Activated CD4-positive, alpha-beta T cell treated with anti-CD3 and anti-CD28 coated beads for 48 hours (primary cell): ENCODE data around the gene HIC2.
"Not testable (repeated sequence)": the region's sequence is repeated elsewhere in the genome, so short reads cannot be mapped to it uniquely, and the experiment has no call there.

Source experiments
- DNase-seq: peaks from one replicate; pipeline ENCODE4 v3.0.0-alpha.2; 2020

HIC2 gene, protein sequence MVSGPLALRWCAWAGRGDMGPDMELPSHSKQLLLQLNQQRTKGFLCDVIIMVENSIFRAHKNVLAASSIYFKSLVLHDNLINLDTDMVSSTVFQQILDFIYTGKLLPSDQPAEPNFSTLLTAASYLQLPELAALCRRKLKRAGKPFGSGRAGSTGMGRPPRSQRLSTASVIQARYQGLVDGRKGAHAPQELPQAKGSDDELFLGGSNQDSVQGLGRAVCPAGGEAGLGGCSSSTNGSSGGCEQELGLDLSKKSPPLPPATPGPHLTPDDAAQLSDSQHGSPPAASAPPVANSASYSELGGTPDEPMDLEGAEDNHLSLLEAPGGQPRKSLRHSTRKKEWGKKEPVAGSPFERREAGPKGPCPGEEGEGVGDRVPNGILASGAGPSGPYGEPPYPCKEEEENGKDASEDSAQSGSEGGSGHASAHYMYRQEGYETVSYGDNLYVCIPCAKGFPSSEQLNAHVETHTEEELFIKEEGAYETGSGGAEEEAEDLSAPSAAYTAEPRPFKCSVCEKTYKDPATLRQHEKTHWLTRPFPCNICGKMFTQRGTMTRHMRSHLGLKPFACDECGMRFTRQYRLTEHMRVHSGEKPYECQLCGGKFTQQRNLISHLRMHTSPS

DNA sequence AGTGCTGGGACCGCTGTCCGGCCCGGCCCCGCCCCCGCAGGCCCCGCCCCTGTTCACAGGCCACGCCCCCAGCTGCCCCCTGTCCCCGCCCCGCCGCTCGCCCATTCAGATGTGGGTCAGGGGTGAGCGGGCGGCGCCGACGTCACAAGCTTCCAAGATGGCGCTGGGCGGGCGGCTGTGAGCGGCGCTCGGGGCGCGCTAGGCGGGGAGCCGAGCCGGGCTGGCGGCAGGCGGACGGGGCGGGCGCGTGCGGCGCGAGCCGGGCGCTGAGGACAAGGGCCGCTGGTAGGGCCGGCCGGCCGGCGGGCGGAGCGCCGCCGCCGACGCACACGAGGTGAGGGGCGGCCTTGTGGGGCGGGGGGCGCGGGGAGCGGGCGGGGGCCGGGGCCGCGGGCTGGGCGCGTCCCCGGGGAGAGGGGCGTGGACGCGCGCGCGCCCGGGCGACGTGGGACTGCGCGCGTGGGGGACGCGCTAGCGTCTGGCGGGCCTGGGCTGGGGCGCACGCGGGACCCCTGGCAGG, at the start of gene HIC2:
Gene HIC2, plus strand, starts transcription at position 145 of the 520 bp plus-strand sequence. CDS start 25,461 bp downstream, outside the sequence.
- DNase-seq = not testable (repeated sequence)

DNA sequence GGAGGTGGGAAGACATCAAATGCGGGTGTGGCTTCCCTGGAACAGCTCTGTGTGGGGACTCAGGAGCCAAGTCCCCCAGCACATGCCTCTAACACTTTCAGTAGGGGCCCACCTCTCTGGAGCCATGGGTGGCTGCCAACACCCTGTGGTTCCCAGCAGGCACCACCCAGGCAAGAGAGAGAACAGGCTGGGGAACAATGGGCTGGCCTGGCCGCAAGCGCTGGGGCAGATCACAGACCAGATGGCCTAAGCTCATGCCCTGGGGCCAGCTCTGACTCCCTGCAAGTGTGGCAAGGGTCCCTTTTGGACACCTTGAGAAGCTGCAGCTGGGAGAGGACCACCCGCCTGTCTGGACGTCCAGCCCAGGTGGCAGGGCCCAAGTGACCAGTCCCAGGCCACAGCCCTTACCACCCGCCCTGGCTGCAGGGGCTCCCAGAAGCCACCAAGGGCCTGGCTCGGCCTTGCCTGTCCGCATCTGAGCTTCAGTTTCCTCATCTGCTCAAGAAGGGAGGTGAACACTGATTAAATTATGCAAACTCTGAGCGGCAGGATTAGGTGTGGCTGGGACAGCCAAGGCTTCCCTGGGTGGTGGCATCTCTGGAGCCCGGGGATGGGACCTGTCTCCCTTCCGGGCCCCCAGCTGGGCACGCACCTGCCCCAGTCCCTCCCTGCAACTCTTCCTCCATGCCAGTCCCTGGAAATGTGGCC, 48.4 kb upstream of the HIC2 start:
- DNase-seq = not testable (repeated sequence)

DNA sequence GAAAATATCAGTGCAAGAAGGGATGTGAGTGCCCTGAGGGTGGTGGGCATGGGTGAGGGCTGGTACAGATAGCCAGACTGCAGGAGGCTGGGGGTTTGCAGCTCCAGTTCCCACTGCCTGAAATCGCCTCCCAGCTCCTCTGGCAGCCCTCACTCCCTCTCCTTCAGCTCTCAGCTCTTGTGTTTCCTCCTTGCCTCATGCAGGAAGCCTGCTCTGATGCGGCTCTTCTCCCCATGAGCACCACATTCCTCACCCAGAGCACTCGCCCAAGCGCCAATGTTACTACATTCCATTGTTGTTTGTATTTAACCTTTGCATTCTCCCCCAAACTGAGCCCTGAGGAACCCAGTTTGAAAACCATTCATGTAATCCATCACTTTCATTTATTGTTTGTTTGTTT, 41.3 kb upstream of the HIC2 start:
- not testable (repeated sequence) for DNase-seq

DNA sequence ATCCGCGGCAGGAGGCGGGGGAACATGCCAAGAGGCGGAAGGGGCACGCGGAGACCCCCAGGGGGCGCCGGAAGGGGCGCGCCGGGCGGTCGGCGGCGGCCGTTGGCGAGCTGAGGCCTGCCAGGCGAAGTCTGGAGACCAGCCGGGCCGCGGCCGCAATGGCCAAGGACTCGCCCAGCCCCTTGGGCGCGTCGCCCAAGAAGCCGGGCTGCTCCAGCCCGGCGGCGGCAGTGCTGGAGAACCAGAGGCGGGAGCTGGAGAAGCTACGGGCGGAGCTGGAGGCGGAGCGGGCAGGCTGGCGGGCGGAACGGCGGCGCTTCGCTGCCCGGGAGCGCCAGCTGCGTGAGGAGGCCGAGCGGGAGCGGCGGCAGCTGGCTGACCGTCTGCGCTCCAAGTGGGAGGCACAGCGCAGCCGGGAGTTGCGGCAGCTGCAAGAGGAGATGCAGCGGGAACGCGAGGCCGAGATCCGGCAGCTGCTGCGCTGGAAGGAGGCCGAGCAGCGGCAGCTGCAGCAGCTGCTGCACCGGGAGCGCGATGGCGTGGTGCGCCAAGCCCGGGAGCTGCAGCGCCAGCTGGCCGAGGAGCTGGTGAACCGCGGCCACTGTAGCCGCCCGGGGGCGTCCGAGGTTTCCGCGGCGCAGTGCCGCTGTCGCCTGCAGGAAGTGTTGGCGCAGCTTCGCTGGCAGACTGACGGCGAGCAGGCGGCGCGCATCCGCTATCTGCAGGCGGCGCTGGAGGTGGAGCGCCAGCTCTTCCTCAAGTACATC, 33.3 kb upstream of the HIC2 start, which contains the start of gene RIMBP3B:
Gene RIMBP3B, plus strand, starts transcription at position 51 of the 767 bp plus-strand sequence. Its CDS starts 108 bp downstream, at position 159.
- DNase-seq = not testable (repeated sequence)

DNA sequence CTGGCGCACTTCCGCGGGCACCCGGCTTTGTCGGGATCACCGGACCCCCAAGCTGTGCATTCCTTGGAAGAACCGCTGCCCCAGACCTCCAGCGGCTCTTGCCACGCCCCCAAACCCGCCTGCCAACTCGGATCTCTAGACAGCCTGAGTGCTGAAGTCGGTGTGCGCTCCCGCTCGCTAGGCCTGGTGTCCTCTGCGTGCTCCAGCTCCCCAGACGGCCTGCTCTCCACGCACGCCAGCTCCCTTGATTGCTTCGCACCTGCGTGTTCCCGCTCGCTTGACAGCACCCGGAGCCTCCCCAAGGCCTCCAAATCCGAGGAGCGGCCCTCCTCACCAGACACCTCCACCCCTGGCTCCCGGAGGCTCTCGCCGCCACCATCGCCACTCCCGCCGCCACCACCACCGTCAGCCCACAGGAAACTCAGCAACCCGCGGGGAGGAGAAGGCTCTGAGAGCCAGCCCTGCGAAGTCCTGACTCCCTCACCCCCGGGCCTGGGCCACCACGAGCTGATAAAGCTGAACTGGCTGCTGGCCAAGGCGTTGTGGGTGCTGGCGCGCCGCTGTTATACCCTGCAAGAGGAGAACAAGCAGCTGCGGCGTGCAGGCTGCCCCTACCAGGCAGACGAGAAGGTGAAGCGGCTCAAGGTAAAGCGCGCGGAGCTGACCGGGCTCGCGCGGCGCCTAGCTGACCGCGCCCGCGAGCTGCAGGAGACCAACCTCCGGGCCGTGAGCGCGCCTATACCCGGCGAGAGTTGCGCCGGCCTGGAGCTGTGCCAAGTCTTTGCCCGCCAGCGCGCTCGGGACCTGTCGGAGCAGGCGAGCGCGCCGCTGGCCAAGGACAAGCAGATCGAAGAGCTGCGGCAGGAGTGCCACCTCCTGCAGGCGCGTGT, 32.5 kb upstream of the HIC2 start:
- DNase-seq = not testable (repeated sequence)

DNA sequence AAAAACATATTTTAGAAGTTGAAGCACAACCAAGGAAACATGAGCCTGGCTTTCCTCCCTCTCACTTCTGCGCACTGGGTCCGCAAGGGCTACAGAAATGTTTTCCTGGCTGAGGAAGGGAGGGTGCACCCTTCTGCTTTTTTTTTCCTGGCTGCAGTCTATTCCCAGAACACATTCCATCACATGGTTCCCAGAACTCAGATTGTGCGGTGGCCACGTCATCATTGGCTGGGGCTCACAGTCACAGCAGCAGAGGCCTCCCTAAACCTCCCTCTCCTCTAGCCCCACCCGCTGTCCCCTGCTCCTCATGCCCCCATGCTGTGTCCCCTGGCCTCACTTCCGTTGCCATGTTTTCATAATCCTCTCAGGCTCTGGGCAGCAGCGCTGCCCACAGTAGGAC, 27.7 kb upstream of the HIC2 start:
- not testable (repeated sequence) for DNase-seq

DNA sequence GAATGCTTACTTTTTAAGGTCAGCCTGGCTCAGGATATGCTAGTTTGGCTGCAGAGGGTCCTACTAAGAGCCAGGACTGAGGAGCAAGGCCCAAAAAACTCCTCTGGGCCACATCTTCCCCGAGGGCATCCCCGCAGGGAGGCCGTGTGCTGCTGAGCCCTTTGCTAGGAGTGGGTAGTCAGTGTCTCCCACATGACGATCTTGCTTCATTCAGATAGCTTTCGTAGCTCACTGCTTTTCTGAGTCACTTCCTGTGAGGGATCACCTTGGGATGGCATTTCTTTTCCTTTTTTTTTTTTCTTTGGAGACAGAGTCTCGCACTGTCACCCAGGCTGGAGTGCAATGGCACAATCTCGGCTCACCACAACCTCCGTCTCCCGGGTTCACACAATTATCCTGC, 27.2 kb upstream of the HIC2 start:
- not testable (repeated sequence) for DNase-seq

DNA sequence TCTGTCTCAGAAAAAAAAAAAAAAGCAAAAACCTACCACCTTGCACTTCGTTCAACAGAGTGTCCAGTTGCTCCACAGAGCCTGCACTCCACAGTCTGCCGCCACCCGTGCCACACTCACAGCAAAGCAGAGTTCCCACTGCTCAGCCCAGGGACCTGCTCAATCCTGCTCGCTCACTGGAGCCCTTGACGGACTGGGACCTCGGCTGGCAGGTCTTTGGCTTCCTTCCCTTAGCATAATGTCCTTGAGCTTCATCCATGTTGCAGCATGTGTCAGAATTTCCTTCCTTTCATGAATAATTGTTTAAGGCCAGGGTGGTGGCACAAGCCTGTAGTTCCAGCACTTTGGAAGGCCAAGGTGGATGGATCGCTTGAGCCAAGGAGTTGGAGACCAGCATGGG, 22.6 kb upstream of the HIC2 start:
- not testable (repeated sequence) for DNase-seq

DNA sequence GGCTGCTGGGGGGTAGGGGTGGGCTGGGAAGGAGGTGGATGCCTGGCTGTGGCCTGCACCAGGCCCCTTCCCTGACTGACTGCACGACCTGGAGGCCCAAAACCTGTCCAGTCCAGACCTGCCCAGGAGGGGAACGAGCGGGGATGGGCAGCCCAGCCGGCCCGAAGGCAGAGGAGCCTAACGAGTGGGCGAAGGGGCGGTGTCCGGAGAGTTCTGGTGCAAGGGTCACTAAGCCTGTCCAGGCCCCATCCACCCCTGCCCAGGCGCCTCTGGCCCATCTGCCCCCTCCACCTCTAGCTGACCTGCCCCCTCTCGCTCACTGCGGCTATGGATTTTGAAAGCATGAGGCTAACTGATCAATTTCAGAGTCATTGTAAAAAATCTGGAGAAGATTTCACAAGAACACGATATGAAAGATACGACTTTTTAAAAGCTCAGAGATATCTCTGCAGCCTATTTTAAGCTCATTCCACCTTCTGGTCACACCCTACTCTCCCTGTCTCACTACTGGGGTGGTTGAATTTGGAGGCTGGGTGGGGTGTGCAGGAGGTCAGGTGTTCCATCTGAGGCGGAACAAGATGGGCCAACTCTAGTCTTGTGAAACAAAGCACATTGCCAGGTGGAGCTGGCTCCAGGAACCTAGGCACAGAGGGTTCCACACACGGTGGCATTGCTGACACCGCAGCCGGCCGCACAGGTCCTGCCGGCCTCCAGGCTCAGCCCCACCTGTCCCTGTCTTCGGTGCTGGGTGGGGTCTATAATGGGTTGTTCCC, 15.8 kb upstream of the HIC2 start:
- DNase-seq = not testable (repeated sequence)

DNA sequence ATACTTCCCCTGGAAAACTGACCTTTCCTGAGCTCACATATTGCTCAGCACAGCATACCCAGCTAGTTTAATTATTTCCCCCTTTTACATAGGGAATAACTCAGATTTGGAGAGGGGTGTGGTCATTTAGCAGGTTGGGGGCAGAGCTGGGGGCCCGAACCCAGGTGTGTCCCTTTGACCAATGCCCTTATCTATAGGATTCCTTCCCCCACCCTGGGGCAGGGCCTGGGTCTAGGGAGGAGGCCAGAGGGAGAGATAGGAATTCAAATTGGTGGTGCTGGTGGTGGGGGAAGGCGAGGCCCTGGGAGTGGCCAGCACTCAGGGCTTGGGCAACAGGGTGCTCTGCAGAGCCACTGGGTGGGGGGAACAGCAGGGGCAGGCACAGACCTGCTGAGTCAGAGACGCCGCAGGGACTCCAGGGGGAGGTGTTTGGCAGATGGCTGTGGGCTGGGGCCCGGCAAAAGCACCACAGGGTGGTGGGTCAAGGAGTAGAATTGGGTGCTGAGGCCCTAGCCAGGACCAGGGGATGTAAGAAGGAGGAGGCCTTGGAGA, 14.3 kb upstream of the HIC2 start:
- not testable (repeated sequence) for DNase-seq

DNA sequence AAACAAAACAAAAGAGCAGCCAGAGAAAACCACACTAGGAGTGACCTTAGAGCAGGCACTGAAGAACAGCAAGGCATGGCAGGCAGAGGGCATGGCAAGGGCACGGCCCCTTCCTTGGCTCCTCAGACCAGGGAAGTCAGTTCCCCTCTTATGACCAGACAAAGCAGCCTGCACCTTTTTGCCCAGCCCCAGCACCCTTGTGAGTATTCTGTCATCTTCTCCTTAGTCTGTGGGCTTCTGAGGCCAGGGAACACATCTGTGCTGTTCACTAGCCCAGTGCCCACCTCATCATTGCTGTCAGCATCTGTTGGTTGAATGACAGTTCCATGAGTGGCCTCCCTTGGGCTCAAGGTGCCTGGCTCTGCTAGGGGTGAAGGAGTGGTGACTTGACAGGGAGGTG, 10.0 kb upstream of the HIC2 start:
- DNase-seq = not testable (repeated sequence)

DNA sequence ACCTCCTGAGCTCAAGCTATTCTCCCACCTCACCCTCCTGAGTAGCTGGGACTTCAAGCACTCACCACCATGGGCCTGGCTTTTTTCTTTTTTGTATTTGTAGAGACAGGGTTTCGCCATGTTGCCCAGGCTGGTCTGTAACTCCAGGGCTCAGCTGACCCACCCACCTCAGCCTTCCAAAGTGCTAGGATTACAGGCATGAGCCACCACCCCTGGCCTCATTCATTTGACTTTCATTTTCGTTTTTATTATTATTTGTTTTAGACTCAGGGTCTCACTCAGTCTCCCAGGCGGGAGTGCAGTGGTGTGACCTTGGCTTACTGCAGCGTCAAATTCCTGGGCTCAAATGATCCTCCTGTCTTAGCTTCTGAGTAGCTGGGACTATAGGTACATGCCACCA, 9.4 kb upstream of the HIC2 start:
- not testable (repeated sequence) for DNase-seq

DNA sequence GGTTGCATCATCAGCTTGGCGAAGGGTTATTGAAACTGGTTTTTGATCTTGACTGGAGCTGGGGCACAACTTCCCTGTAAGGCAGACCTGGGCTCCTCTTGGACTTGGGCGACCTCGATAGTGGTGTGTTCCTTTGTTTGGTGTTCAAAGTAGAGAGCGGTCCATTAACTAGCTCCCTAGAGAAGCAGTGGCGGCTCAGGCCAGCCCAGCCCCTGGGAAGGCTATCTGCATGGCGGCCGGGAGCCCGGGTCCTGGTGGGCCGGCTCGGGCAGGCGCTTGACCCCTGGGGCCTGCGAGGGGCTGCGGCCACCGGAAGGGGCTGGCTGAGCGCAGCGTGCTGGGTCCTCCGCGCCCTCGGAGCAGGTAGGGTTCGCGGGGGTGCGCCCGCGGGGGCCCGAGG, 796 bp upstream of the HIC2 start:
- DNase-seq = not testable (repeated sequence)

DNA sequence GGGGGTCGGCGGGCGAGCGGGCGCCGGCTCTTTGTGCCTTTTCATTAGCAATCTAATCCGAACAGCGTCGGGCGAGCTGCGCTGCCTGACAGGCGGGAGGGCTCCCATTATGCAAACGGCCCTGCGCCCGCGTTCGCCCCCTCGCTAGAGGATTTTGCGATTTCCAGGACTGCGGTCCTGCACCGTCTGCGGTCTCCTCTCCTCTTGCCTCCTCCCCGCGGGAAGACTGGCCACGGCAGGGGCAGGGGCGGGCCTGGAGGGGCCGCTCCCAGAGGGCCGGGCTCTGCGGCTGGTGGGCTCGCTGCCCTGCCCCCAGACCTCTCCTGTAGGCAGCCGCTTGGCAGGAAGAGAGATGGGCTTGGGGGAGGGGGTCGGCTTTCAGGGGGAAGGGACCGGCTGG, 682 bp downstream of the HIC2 start:
- DNase-seq = peak; percentile 33

DNA sequence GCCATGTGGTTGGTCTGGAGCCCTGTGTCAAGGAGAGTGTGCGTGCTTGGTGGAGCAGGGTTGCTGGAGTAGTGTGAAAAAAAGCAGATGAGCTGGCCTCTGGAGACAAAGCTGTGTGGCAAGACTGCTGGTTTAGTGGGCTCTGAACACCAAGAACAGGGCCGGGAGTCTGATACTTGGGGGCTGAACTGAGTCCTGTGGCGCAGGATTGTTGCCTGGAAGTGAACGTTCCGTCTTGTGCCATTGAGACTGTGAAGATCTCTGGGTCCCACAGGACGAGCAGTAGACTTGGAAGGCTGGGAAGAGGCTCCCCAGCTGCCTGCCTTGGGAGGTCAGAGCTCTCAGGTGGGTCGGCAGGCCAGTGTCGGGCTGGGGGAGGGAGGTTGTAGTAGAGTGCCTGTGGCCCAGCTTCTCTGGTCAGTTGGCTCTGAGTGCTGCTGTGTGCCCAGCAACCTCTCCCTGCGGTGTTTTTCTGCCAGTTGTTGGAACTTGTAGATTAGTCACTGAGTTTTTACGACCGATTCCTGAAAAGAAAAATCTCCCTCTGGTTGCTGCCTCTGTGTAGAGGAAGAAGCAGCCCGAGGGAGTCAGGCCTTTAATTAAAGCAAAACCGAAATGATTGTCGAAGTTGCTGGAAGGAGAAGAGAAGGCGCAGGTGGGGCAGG, 1.9 kb downstream of the HIC2 start:
- DNase-seq = not testable (repeated sequence)

DNA sequence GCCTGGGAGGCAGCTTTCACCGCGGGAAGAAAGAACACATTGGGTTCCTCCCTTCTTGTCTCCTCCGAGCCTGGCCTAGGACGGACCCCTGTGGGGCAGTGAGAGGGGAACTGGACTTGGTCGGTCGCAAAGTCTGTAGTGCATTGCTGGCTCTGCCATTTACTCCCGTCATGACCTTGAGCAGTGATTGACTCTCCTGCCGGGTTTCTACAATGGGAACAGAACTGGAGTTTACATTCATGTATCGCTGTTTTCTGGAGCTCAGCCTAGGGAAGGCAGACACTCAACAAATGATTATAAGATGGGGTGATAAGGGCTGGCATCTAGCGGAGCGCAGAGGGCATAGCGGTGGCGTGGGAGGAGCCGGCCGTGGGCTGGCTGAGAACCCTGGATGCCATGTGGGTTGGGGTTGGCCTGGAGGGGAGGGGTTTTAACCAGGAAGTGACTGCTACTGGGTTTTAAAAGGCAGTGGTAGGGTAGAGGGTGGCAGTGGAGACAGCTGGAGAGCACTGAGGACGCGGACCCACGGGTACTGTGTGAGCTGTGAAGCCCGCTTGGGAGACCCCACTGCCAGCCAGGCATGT, 3.1 kb downstream of the HIC2 start:
- not testable (repeated sequence) for DNase-seq

DNA sequence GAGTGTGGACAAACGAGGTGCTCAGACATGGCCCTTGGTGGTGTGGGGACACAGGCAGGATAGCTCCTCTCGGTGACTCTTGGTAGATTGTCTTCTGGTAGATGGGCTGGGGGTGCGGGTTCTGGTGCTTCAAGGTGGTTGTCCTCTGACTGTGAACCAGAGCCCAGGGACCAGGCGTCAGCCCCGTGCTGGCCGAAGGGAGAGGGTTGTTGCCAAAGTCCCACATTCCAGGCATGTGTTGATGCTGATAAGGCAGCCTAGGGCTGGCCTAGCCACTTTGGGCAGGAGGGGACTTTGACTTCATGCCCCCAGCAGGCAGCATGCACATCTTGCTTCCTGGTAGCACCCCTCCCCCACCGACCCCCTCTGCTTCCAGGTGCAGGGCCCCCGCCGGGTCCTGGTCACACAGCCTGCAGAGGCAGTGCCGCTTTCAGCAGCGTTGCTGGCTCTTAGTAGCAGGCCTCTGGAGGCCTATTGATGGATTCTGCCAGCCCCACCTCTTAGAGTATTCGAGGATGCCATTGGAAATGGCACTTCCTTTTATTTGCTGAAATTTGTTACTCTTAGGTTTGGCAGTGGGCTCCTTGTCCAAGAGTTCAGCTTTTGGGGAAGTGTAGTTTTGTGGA, 7.0 kb downstream of the HIC2 start:
- DNase-seq = not testable (repeated sequence)

DNA sequence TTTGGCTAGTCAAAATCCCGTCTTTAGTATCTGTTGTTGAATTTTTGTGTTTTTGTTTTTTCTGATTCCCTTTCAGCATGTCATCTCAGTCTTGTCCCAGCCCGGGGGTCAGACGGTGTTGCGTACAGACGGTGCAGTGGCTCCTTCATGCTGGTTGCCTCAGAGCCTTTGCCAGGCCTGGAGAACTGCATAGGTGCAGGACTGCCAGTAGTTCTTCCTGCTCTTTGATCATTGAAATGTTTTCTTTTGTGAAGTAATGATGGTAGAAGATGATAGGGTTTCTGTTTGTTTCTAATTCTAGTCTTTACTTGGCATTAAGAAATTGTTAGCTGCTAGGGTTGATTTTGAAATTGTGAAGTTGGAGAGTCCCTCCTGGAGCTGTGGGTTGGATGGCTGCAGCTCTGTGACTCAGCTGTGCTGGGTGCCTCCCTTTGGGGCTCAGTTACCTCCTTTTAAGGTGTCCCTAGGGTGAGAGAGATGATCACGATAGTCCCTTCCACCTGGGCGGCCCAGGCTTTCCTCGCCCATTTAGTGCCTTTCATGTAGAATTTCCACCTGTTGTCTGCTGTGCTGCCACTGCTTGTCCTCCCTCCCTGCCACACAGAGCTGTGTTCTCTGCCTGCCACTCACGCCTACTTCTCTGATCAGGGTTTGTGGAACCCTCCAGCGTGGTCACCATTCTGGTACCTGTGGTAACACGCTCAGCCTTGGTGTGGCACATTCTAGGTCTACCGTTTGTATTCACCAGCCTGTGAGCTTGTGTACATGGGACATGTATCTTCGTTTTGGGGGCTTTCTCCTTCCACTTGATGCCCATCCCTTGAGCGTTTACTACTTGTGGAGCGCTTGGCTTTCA, 17.4 kb downstream of the HIC2 start:
- not testable (repeated sequence) for DNase-seq
